ENCODE measurements around the gene POLE2.
A peak's percentile ranks its signal among the peaks of the same experiment; 100 is the strongest.

POLE2 gene

DNA sequence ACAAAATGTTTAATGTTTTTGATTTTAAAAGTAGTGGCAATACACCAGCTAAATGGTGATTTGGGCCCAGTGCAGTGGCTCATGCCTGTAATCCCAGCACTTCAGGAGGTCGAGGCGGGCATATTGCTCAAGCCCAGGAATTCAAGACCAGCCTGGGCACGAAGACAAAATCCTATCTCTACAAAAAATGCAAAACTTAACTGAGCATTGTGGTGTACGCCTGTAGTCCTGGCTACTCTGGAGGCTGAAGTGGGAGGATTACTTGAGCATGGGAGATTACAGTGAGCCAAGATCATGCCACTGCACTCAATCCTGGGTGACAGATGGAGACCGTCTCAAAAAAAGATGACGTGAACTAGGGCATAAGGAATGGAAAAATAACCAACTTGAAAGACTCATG, 72.2 kb downstream of the POLE2 start:
- DNase-seq, result no peak

DNA sequence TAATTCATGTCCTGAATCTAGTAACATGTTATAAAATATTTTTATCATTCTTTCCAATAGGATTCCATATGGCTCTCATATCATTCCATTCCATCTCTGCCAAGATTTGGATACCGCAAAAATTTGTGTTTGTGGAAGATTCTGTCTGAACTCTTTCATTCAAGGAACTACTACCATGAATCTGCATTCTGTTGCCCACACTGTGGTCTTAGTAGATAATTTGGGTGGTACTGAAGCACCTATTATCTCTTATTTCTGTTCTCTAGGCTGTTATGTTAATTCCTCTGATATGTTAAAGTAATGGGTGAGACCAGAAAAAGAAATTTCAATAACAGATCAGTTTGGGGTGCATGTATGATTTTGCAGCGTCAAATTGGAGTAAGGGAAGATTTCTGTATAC, 73.8 kb downstream of the POLE2 start:
- no peak for DNase-seq

- no peak for DNase-seq
These were observed 75.3 kb downstream of the POLE2 start for GRCh38 chr14:49612671-49613070.

- no peak for DNase-seq
These were observed 75.8 kb downstream of the POLE2 start for GRCh38 chr14:49612251-49612650.

GRCh38 chr14:49607583-49607982, 80.4 kb downstream of the POLE2 start:
- no peak for DNase-seq

DNA sequence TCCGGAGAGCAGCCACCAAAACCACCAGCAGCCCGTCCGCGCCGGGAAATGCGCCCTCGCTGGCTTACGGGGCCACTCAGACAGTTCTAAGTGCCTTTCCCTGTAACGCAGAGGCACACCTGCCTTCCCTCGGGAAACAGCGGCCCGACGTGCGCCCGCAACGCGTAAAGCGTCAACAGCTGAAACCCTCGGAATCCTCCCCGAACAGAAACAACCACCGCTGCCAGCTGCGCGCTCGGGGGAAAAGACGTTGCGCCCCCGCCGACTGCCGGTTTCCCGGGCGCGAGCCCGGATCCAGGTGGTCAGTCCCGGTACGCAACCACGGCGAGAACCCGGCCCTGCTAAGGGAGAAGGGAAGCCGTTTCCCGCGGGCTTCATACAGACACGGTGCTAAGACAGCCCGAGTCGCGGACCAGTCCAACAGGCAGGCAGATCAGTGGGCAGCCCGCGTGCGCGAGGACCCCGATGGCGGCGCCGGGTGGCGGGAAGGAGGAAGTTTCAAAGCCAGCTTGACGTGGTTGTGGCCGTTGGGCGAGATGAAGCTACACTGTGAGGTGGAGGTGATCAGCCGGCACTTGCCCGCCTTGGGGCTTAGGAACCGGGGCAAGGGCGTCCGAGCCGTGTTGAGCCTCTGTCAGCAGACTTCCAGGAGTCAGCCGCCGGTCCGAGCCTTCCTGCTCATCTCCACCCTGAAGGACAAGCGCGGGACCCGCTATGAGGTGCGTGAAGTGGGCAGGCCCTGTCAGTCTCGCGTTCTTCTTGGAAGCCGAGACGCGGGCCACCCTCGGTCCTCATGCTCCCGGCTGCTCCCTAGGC, 89.3 kb downstream of the POLE2 start, which contains the start of gene LRR1:
Gene LRR1 (plus strand): TSS at position 456 of the 816 bp plus-strand sequence. CDS start 81 bp downstream, at position 537.
- peak; percentile 89 for DNase-seq

DNA sequence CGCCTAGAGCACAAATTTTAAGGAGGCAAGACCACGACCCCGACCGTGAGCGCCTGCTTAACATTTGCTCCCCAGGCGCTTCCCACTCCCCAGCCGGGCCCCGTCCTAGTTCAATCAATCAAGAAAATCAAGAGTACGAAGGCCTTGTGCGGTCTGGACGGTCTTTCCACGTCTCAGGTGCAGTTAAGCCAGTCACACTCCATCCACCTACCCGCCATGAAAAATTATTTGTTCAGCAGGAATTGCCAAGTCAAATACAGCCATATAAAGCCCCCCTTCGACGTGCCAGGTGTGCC, 89.9 kb downstream of the POLE2 start:
- no peak for DNase-seq

DNA sequence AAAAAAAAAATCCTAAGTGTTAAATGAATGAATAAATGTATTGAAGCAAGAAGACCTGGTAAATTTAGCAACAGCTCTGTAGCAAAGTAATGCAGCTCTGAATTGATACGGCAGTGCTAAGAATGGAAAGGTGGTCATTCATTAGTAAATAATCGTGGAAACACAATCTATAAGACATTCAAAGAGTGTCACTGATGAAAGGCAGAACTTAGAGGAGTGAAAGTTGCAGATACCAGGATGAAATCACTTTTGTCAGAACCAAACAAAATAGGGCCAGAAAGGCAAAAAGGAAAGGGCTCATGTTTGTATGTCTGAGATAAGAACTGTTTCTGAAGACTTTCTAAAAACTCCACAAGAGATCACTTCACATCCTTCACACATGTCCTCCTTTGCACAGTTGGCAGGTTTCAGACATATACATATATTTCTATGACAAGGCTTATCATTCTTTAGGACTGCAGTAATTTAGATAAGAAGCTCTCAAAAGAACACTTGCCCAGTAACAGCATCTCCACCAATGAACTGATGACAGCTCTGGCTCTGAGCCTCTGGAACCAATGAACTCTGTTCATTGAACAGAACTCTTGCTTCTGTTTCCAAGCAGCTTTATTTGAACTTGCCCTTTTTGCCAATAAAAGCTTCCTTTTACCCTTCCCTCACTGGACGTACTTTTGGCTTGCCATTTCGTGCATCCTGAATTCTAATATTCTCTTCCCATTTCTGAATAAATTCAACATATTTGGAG, 93.5 kb downstream of the POLE2 start:
- no peak for DNase-seq

Measured in NCI-H2171 (cell line).